NCI-H1436 (cell line): ENCODE results near the gene NEDD9.

Source experiments
- DNase-seq: peaks from one replicate; lab custom pipeline; 2025; lab: John Stamatoyannopoulos, UW

NEDD9 gene

GRCh38 chr6:11142296-11143027 lies 90.0 kb downstream of the NEDD9 start:
- DNase-seq, result no peak

GRCh38 chr6:11141295-11141694 lies 91.2 kb downstream of the NEDD9 start:
- DNase-seq, result no peak

- DNase-seq, result no peak
Measured at GRCh38 chr6:11140056-11140455, 92.4 kb downstream of the NEDD9 start.

GRCh38 chr6:11139051-11139960 lies 93.2 kb downstream of the NEDD9 start:
- DNase-seq, result no peak

GRCh38 chr6:11136809-11137208 lies 95.7 kb downstream of the NEDD9 start:
- DNase-seq, result no peak
